Measurements from ENCODE around the gene STK39.

STK39 gene

GRCh38 chr2:168243061-168243460 lies 4.3 kb downstream of the STK39 start:
- DNase-seq (ENCODE audit: low read depth in 2 of 2): no peak

DNA sequence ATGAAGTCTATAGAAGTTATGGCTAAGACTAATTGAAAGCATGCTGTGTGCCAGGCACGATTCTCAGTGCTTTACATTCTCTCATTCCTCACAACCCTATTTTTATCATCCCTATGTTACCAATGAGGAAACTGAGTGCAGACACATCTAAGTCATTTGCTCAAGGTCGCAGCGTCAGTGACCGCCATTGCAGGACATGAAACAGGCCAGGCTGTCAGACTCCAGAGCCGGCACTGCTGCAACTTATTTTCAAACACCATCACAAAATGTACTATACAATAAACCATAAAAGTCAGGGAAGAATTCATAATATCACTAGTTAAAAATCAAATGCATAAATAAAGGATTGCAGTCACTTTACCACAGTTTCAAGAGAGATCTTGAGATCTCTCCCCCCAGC lies 5.6 kb downstream of the STK39 start:
- no peak for DNase-seq (ENCODE audit: low read depth in 2 of 2)

DNA sequence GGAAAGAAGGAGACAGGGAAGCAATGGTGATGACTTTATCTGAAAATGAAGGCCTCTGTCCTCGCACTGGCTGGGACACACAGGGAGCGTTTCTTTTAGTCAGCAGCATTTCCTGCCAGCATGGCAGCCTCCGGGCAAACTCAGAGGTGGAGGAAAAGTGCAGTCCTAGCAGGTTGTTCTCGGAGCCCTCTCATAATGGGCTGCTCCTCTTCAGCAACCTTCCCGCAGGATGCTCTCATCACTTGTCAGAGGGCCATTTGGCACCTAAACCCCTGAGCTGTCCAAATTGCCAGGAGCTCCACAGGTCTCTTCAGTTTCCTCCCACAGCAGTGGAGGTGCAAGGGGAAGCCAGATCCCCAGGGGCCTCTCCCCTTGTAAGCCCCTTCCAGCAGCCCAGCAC lies 6.2 kb downstream of the STK39 start:
- no peak for DNase-seq (ENCODE audit: low read depth in 2 of 2)

GRCh38 chr2:168239281-168239680 lies 8.1 kb downstream of the STK39 start:
- no peak for DNase-seq (ENCODE audit: low read depth in 2 of 2)

DNA sequence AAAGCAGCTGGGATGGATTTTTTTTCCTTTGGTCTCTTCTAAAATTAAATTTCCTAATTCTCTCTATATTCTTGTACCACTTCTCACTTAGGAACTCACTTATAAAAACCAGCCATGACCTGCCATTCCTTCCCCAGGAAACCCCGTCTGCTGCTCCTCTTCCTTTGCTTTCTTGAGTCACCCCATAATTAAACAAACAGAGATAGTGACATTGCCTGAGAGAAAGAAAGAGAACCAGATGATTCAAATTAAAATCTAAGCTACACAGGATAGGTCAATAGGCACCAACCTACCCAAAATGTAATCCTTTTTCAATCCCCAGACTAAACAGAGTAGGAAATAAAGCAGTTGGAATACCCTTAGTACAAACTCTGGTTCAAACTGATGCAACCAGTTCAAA lies 9.7 kb downstream of the STK39 start:
- no peak for DNase-seq (ENCODE audit: low read depth in 2 of 2)

- DNase-seq (ENCODE audit: low read depth in 2 of 2): no peak
Measured at GRCh38 chr2:168234407-168235085, 12.8 kb downstream of the STK39 start.

DNA sequence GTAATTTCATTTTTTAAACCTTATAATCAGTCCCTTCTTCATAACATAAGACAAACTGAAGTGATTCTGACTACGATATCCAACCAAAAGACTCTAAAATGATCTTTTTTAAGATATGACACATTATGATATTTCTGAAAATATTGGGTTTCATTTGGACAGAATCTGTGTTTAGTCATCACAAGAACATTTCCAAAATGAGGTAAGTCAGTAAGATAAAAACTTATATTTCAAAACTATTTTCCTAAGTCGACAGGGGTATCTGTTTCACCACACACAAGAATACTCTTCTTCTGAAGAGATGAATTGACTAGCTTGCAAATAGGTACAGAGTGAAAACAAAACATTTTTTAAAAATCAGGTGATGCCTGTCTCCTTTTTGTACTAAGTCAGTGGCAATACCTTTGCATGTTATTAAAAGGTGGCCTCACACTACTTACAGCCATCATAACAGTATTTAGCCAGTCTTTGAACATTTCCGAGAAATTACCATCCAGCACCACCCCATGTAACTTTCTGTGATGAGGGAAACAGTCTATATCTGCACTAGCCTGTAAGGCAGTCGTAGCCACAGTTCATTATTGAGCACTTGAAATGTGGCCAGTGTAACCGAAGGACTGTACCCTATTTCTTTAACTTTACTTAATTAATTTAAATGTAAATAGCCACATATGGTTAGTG lies 13.5 kb downstream of the STK39 start:
- no peak for DNase-seq (ENCODE audit: low read depth in 2 of 2)

DNA sequence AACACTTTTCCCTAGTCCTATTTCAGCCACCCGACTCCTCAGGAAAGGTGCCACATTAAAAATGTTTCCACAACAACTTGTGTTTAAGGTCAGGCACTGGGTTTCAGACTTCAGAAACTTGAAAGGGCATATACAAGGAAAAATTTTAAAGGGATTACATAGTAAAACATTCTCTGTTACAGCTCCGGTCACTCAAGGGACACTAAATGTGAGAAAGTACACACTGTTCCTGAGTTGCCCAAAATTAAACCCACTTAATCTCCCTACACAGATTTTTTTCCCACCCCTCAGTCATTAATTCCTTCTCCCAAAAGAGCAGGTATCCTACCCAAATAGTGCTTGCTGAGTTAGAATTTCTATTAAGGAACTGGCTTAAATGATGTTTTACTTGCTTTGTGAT lies 14.2 kb downstream of the STK39 start:
- no peak for DNase-seq (ENCODE audit: low read depth in 2 of 2)

GRCh38 chr2:168231609-168232241 lies 15.7 kb downstream of the STK39 start:
- DNase-seq (ENCODE audit: low read depth in 2 of 2): no peak

DNA sequence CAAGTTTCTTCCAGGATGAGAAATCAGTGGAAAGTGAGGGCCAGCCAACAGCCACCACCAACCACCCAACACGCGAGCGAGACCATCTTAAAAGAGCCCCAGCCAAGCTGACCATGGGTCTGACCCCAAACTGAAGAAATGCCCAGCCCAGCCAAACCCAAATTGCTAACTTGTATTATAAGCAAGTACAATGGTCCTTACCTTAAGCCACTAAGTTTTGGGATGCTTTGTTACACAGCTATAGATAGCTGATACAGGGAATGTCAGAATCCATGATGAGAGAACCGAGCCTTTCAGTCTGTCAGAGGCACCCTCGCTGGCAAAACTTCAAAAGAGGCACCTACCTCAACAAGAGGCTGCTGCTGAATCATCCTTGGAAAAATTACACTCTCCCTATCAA lies 17.0 kb downstream of the STK39 start:
- DNase-seq (ENCODE audit: low read depth in 2 of 2): no peak

DNA sequence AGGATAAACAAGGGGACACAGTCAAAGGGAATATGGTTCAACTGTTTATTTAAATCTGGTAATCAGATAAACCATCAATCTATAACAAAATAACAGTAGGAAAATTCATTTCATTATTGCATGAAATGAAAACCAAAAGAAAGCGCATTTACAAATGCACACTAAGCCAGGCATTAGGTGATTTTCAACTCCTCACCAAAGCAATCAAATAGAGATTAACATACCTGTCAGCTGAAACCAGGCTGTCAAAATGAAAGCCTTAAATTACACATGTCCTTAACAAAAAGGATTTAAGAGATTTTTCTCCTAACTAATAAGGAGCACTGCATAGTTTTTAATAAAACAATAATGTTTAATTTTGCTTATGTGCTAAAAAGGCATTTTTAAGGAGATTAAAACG lies 23.0 kb downstream of the STK39 start:
- DNase-seq (ENCODE audit: low read depth in 2 of 2): no peak

GRCh38 chr2:168222088-168222487 lies 25.3 kb downstream of the STK39 start:
- DNase-seq (ENCODE audit: low read depth in 2 of 2): no peak

DNA sequence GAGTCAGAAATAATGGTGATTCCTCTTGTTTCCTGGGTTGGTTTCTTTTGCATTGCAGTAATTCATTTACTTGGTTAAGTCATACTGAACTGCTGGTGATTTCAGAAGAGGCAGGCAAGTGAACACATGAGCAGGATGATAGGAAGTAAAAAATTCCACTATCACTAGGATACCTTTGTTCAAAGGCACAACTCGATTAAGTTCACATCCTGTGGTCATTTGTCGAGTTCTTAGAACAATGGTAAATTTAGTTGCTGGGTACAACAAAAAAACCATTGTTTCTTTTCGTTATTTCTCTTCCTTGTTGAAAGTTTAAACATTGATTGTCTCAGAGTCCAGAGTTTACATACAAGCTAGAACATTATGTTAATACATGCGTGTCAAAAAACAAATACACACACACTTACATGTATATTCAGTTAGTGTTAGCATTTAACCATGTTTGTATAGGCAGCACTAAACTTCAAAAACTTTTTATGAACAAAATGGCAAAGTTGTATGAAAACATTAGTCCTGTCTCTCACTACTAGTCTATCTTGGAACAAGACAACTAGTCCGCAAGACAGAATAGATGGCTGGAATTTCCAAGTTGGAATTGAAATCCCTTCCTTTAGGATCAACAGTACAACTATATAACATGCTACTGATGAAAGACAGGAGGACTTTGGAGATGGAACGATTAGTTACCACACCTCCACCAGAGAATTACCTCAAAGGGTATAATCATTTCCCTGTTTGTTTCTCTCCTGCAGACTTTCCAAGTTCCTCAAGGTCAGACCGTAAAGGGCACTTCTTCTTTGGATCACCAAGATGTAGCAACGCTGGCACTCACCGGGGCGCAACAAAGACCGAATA lies 26.2 kb downstream of the STK39 start:
- DNase-seq (ENCODE audit: low read depth in 2 of 2): no peak

DNA sequence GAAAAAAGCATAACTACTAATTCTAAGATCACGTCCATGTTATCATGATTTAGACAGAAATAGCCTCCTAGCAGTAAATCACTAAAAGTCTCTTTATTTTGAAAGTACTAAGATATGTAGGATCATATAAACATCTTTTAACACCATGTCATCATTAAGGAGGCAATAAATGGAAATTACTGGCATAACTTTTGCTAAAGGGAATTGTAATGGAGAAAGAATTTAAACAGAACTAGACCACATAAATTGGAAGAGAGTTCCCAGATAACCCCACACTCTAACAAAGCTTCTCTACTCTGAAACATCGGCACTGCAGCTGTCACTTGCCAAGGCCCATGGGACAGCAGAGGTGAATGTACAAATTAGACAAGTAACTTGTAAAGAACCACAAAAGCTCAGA lies 29.5 kb downstream of the STK39 start:
- DNase-seq (ENCODE audit: low read depth in 2 of 2): no peak

DNA sequence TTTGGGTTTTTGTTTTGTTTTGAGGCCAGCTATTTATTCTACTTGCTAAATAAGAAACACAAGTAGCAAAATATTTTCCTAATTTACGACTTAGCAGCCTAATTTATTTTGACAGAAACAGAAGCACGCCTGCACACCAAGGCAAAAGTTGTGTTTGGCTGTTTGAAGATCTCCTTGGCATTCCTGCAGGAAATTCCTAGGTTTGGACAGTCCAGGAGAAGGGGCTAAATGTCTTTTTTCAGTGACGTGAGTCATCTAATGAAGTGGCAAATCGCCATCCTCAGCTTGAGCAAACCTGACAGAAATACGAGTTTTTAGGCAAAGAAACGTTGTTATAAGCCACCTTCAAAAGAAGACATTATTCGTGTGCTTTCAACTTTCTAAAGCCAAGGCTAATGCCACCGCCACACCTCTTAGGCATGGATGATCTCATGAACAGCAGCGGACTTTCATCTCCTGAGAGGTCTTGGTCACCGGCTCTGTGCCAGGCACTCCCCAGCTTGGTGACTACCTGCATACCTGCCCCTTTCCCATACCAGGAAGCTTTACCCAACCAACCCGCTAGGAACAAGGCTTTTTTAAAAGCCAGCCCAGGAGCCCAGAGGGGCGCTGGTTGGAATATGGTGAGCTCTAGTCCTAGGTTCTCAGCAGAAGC lies 30.9 kb downstream of the STK39 start:
- no peak for DNase-seq (ENCODE audit: low read depth in 2 of 2)

DNA sequence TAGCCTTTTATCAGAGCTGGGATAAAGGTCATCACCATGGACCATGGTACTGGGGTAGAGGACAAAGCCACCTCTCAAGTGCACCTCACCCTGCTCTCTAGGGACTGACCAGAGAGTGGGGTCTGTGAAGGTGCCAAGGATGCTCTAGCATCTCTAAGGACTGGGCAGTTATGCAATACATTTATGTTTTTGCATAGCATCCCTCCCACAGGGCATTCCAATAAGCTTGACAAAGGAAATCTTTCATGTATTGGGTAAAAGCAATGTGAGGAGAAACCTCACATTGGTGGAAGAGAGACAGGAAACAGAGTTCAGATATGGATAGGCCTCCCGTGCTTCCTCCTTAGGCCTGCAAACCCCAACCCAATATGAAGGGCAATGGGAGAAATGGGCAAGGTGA lies 31.6 kb downstream of the STK39 start:
- DNase-seq (ENCODE audit: low read depth in 2 of 2): no peak

DNA sequence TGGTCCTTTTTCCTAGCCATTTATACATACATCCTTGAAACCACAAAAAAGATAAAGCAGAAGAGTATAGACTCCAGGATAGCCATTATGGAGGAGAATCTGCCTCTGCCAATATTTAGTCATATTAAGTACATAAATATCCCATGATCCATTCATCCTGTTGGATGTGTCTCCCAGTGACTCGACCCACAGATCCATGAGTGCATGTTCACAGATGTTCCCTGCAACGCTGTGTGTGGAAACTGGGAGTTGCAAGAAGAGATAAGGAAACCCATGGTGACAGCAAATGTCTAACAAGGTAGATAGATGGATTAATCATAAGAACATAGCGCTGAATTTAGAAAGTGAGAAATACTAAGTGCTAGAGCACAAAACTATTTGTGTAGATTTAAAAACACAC lies 34.5 kb downstream of the STK39 start:
- DNase-seq (ENCODE audit: low read depth in 2 of 2): no peak

DNA sequence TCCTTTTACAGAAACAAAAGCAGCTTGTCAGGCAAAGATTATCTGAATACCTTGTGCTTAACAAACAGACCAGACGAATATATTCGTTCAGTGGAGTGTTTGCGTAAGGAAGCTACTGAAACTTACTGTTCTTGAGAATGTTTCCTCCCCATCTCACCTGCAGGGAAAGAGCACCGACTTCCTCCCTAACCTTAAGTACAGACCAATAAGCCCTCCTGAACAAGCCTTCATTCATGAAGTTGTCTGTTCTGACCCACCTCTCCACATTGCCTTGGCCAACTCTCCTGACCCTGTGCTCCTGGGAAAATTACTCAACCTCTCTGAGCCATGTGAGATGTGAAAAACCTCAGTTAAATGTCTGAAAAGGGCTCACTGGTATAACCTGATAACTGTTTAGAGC lies 35.2 kb downstream of the STK39 start:
- DNase-seq (ENCODE audit: low read depth in 2 of 2): no peak

DNA sequence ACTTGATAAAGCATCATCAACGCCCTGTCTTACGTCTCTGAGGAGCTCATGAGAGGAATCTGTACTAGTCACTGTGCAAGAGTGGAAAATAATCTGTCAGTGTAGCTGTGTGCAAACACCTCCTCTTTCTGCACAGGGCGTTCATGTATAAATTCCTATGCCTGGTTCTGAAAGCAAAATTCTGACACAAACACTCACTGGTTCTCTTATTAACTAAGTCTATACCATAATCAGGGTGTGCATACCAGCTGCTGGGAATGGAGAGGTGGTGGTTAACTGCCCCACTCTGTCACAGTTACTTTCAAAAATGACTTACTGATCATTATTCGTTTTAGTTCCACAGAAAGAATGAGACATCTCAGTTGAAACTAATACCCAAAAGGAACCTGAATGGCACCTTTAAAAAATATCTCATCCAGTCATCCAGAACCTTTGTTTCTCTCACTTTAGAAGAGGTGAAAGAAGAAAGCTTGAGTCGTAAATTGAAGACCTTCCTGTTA lies 35.7 kb downstream of the STK39 start:
- DNase-seq (ENCODE audit: low read depth in 2 of 2): no peak

- DNase-seq (ENCODE audit: low read depth in 2 of 2): peak; percentile 70 to 73
Measured at GRCh38 chr2:168210895-168211570, 36.4 kb downstream of the STK39 start.
